ENCODE measurements around the gene P3H3.
"Not testable (repeated sequence)": the region's sequence is repeated elsewhere in the genome, so short reads cannot be mapped to it uniquely, and the experiment has no call there.

Gene P3H3

DNA sequence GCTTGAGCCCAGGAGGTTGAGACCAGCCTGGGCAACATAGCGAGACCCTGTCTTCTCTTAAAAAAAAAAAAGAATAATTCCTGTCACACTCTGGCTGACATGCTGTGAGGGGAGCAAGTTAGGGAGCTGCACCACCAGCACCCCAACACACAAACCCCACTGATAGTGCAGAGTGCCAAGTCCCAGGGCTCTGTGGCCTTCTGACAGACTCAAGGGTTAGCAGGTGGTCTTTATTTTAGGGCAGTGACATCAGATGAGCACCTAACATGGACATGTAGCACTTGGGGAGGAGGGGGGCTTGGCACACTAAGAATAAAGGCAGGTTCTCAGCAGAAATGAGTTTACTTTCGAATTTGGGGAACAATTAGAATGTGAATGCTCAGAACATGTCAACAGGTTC, 30.6 kb downstream of the P3H3 start:
- DNase-seq (ENCODE audit: low spot score in 2 of 2), result no peak
- no peaks in the 10 kb centered on the region for H3K9me3 Mint-ChIP-seq
- H3K27ac Mint-ChIP-seq, result no peak overlapping the region
- peaks cover 90% of the 10 kb centered on the region for H3K36me3 Mint-ChIP-seq
- H3K4me1 Mint-ChIP-seq, result peaks cover 13% of the 10 kb centered on the region
- H3K4me3 Mint-ChIP-seq, result no peak overlapping the region
- no peak for ATAC-seq

DNA sequence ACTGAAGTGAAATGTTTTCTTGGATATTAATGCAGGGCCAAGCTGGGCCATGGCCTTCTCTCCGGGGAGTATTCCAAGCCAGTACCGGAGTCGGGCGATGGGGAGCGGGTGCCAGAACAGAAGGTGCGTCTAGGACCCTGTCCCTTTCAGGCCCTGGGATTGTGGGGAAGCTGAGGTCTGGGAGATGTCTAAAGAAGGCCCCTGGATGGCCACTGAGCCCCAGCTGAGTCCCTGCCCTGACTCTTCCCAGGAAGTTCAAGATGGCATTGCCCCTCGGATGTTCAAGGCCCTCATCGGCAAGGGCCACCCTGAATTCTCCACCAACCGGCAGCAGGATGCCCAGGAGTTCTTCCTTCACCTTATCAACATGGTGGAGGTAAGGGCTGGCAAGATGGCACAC, 31.9 kb downstream of the P3H3 start:
- Mint-ChIP-seq H3K4me1 (peaks cover 7% of the 10 kb centered on the region), H3K4me3 (no peak overlapping the region), H3K9me3 (no peaks in the 10 kb centered on the region), H3K36me3 (peaks cover 96% of the 10 kb centered on the region), H3K27ac (peak overlapping the region; percentile 29)
- ATAC-seq (no peak), DNase-seq (ENCODE audit: low spot score in 2 of 2) (no peak)

DNA sequence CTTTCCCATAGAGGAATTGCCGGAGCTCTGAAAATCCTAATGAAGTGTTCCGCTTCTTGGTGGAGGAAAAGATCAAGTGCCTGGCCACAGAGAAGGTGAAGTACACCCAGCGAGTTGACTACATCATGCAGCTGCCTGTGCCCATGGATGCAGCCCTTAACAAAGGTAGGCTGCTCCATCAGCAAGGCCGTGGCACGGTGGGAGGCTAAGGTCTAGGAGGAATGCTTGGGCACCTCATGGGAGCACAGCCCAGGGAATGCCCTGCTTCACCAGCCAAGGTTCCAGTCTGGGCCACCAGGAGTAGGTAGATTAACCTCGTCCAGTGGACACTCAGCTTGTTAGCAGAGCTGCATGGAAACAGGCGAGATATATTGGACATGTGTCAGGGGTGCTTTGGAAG, 32.7 kb downstream of the P3H3 start:
- peaks cover 100% of the 10 kb centered on the region for H3K36me3 Mint-ChIP-seq
- no peak for ATAC-seq
- no peaks in the 10 kb centered on the region for H3K9me3 Mint-ChIP-seq
- H3K4me3 Mint-ChIP-seq, result no peak overlapping the region
- H3K27ac Mint-ChIP-seq, result peak overlapping the region; percentile 29
- no peak for DNase-seq (ENCODE audit: low spot score in 2 of 2)
- peaks cover 7% of the 10 kb centered on the region for H3K4me1 Mint-ChIP-seq

DNA sequence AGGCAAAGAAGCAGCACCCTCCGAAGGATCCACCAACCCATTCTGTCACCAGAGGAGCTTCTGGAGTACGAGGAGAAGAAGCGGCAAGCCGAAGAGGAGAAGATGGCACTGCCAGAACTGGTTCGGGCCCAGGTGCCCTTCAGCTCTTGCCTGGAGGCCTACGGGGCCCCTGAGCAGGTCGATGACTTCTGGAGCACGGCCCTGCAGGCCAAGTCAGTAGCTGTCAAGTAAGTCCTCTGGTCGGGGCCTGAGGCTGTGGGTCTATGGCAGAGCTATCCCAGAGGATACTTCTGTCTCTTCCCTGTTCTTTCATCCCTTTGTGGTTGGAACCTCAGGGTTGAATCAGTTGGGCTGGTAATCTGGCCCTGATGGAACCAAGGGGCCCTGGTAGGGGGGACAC, 33.2 kb downstream of the P3H3 start:
- no peak overlapping the region for H3K4me3 Mint-ChIP-seq
- ATAC-seq (no peak), DNase-seq (ENCODE audit: low spot score in 2 of 2) (no peak)
- no peaks in the 10 kb centered on the region for H3K9me3 Mint-ChIP-seq
- H3K27ac Mint-ChIP-seq, result no peak overlapping the region
- H3K36me3 Mint-ChIP-seq, result peaks cover 100% of the 10 kb centered on the region
- H3K4me1 Mint-ChIP-seq, result peaks cover 7% of the 10 kb centered on the region

DNA sequence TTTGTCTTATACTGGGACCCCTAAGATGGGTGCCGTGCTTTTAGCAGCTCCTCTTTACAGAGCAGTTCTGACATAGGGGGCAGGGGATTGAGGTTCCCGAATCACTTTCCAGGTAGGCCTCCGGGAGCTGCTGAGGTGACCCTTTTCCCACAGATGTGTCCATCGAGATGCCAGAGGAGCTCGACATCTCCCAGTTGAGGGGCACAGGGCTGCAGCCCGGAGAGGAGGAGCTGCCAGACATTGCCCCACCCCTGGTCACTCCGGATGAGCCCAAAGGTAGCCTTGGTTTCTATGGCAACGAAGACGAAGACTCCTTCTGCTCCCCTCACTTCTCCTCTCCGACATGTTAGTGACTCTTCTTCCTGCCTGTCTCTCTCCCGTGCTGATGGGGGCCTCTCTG, 34.8 kb downstream of the P3H3 start:
- DNase-seq (ENCODE audit: low spot score in 2 of 2) (no peak), ATAC-seq (no peak)
- Mint-ChIP-seq H3K4me1 (peaks cover 5% of the 10 kb centered on the region), H3K36me3 (peaks cover 100% of the 10 kb centered on the region), H3K9me3 (no peaks in the 10 kb centered on the region), H3K27ac (no peak overlapping the region), H3K4me3 (no peak overlapping the region)

DNA sequence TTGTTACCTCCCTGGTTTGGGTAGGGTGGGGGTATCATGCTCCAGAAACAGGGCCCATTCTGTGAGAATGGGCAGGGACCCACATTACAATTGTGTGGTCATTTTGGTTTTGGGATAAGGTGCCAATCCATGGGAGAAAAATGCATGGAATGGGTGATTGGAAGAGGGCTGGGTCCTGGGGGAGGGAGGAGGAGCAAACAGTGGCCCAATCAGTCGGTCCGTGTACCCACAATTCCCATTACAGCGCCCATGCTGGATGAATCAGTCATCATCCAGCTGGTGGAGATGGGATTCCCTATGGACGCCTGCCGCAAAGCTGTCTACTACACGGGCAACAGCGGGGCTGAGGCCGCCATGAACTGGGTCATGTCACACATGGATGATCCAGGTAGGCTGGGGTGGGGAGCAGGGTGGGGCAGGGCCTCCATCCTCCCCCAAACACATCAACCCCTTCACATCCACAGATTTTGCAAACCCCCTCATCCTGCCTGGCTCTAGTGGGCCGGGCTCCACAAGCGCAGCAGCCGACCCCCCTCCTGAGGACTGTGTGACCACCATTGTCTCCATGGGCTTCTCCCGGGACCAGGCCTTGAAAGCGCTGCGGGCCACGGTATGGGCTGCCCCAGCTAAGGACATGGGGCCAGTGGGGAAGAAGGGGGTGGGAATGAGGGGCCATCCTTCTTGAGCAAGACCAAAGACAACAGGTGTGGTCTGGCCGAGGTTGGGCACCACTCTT, 35.5 kb downstream of the P3H3 start:
- H3K4me3 Mint-ChIP-seq, result no peak overlapping the region

DNA sequence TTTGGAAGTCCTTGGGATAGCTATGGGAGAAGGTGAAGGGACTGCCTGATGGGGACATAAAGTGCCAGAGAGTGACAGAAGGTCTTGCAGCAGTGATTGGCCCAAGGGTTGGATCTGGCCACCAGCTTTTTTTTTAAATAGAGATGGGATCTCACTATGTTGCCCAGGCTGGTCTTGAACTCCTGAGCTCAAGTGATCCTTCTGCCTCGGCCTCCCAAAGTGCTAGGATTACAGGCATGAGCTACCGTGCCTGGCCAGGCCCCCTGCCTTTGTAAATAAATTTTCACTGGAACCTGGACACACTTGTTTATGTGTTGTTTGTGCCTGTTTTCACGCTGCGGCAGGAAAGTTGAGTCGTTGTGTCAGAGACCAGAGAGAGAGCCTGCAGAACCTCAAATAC, 37.1 kb downstream of the P3H3 start:
- H3K4me3 Mint-ChIP-seq, result peak overlapping the region; percentile 91
- not testable (repeated sequence) for ATAC-seq; H3K9me3 Mint-ChIP-seq; DNase-seq (ENCODE audit: low spot score in 2 of 2)
- H3K36me3 Mint-ChIP-seq, result peaks cover 100% of the 10 kb centered on the region
- peaks cover 28% of the 10 kb centered on the region for H3K4me1 Mint-ChIP-seq
- peak overlapping the region; percentile 70 for H3K27ac Mint-ChIP-seq

More for the DNA sequence above, 35.5 kb downstream of the P3H3 start:
- DNase-seq (ENCODE audit: low spot score in 2 of 2), result no peak
- peaks cover 12% of the 10 kb centered on the region for H3K4me1 Mint-ChIP-seq
- peaks cover 100% of the 10 kb centered on the region for H3K36me3 Mint-ChIP-seq
- no peaks in the 10 kb centered on the region for H3K9me3 Mint-ChIP-seq
- no peak overlapping the region for H3K27ac Mint-ChIP-seq
- no peak for ATAC-seq

DNA sequence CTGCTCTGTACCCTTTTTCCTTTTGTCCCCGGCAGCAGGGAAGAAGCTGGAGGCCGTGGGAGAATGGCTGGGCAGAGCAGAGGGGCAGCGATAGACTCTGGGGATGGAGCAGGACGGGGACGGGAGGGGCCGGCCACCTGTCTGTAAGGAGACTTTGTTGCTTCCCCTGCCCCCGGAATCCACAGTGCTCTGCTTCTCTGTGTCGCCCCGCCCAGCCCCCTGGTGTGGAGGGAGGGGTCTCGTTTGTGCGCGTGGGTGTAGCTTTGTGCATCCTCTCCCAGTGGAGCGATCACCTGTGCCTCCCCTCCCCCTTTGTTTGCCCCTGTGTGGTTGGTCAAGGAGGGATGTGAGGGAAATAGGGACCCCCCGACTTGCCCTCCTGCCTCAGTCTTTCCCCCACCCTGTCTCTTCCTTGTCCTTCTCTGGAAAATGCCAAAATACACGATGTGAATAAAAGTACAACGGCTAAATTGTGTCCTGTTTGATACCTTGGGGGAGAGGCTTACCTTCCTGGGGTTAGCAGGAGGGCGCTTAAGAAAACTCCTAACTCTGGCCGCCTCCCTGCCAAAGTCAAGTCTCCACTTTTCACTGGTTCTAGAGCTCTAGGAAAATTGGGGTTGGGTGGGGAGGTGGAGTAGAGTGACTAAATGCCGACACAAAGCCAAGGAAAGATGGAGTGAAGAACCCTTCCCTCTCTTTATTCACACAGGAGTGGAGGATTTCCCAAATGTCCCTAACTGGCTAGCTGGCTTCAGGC, 38.1 kb downstream of the P3H3 start:
- ATAC-seq (no peak), DNase-seq (ENCODE audit: low spot score in 2 of 2) (no peak)
- Mint-ChIP-seq H3K36me3 (peaks cover 100% of the 10 kb centered on the region), H3K4me1 (peaks cover 38% of the 10 kb centered on the region), H3K27ac (peak overlapping the region; percentile 98), H3K4me3 (peak overlapping the region; percentile 91), H3K9me3 (no peaks in the 10 kb centered on the region)

DNA sequence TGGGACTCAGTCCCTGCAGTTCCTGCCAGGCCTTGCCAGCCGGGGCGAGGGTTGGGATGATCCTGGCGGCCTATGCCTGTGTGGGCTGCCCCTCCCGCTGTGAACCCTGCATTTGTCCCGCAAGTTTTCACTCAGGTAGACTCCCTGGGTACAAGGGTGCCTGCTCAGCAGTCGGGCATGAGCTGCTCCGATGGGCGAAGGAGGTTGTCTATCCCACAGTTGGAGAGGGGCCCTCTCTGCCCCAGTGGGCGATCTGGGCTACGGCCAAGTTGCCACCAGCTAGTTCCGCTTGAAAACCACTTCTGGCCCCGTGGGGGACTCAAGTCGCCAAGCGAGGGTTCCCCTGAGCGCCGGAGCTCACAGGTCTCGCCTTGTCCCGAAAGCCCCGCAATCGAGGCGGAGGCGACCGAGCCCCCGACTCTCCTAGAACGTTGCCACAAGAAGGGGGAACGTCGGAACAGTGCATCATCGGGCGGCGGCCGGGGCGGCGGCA, 38.8 kb downstream of the P3H3 start:
- Mint-ChIP-seq H3K9me3 (no peaks in the 10 kb centered on the region), H3K27ac (peak overlapping the region; percentile 98), H3K4me3 (peak overlapping the region; percentile 91), H3K36me3 (peaks cover 100% of the 10 kb centered on the region), H3K4me1 (peaks cover 44% of the 10 kb centered on the region)
- no peak for DNase-seq (ENCODE audit: low spot score in 2 of 2)
- peak; percentile 1 for ATAC-seq

DNA sequence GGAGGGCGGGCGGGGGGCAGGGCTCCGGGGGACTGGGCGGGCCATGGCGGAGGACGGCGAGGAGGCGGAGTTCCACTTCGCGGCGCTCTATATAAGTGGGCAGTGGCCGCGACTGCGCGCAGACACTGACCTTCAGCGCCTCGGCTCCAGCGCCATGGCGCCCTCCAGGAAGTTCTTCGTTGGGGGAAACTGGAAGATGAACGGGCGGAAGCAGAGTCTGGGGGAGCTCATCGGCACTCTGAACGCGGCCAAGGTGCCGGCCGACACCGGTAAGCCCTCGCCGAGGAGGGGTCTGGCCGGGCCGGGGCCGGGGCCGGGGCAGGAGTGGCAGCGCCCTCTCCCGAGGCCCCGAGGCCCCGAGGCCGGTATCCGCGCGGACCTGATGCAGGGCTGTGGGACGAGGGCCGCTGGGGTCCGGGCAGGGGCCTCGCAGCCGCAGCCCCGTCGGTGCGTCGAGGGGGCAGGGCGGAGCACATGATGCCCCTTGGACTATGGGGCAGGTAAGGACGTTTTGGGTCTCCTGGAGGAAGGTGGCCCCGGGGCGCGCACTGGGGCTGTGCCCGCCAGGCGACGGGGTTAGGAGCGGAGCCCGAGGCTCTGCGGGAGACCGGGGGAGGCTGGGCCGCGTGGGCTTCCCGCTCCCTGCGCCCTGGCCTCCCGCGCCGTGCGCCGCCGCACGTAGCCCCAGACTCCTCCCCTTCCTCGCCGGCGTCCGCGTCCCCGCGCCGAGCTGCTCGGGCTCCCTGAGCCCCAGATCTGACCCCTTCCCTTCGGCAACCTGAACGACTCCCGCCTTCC, 39.4 kb downstream of the P3H3 start, which contains the start of gene TPI1:
Gene TPI1, plus strand, starts transcription at position 119 of the 798 bp plus-strand sequence. Its CDS starts 36 bp downstream, at position 155.
- Mint-ChIP-seq H3K36me3 (peaks cover 100% of the 10 kb centered on the region), H3K9me3 (no peaks in the 10 kb centered on the region), H3K27ac (peak within 1 kb of the TSS; percentile 98), H3K4me3 (peak within 1 kb of the TSS; percentile 91), H3K4me1 (peaks cover 51% of the 10 kb centered on the region)
- DNase-seq (ENCODE audit: low spot score in 2 of 2) (peak; percentile 80 to 89), ATAC-seq (peak; percentile 75)

DNA sequence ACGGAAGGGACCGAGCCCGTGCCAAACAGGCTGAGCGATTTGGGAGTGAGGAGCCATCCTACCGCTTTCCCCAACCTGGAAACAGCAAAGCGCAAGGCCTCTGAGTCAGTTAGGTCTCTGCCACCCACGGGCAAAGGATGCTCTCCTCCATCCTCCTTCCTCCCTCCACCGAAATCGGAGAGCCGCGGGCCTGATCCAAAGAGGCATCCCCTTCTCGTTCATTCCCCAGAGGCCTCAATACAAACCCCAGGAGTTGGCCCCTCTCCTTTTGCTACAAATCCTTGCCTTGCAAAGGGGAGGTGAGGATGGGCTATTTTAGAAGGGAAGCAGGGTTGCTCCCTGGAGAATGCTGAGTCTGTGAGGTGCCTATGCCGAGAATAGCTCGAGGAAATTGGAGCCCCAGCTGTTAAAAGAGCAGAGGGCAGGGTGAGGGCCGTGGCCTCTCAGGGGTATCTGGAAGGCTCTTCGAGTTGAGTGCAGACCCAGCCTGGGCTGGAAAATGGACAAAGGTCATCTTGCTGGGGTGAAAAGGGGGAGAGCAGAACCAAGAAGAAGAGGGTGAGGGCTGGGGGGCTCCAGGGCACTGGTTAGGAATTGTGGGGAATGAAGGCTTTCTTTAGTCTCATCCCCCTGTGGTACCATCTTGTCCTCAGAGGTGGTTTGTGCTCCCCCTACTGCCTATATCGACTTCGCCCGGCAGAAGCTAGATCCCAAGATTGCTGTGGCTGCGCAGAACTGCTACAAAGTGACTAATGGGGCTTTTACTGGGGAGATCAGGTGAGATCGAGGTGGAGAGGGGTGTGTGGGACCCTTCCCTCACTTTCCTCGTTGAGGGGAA, 40.2 kb downstream of the P3H3 start:
- ATAC-seq, result peak; percentile 0

DNA sequence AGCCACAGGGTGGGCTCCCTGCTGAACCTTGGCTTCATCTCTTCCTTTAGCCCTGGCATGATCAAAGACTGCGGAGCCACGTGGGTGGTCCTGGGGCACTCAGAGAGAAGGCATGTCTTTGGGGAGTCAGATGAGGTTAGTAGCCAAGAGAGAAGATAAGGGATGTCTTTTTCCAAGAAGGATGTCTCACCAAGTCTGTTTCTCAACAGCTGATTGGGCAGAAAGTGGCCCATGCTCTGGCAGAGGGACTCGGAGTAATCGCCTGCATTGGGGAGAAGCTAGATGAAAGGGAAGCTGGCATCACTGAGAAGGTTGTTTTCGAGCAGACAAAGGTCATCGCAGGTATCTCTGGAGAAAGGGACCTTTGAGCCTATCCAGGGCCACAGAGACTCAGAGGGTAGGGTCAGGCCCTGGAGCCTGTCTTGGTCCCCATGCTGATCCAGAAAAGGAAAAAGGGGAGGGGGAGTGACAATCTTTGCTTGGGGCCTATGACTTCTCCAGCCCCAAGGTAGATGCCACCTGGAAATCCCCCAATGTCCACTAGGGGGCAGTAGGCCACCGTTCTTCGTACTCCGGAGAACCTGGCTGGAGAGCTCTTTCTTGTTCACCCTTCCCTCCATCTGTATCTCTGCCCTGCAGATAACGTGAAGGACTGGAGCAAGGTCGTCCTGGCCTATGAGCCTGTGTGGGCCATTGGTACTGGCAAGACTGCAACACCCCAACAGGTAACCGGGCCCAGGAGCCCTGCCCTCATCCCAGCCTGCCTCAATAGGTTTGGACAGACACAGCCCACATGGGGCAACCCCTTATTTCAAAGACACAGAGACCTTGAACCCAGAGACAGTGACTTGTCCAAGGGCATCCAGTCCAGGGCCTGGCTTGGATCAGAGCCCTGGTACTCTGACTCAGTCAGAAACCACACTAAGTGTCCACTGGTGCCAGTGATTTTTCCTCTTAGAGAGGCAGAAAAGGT, 41.1 kb downstream of the P3H3 start:
- H3K36me3 Mint-ChIP-seq, result peaks cover 100% of the 10 kb centered on the region
- DNase-seq (ENCODE audit: low spot score in 2 of 2) (peak; percentile 73 to 91), ATAC-seq (no peak)
- H3K4me3 Mint-ChIP-seq, result peak overlapping the region; percentile 91
- H3K9me3 Mint-ChIP-seq, result no peaks in the 10 kb centered on the region
- H3K27ac Mint-ChIP-seq, result peak overlapping the region; percentile 98
- H3K4me1 Mint-ChIP-seq, result peaks cover 61% of the 10 kb centered on the region

More for the DNA sequence above, 40.2 kb downstream of the P3H3 start:
- peak overlapping the region; percentile 91 for H3K4me3 Mint-ChIP-seq
- peaks cover 100% of the 10 kb centered on the region for H3K36me3 Mint-ChIP-seq
- peak overlapping the region; percentile 98 for H3K27ac Mint-ChIP-seq
- no peak for DNase-seq (ENCODE audit: low spot score in 2 of 2)
- H3K9me3 Mint-ChIP-seq, result no peaks in the 10 kb centered on the region
- peaks cover 56% of the 10 kb centered on the region for H3K4me1 Mint-ChIP-seq

DNA sequence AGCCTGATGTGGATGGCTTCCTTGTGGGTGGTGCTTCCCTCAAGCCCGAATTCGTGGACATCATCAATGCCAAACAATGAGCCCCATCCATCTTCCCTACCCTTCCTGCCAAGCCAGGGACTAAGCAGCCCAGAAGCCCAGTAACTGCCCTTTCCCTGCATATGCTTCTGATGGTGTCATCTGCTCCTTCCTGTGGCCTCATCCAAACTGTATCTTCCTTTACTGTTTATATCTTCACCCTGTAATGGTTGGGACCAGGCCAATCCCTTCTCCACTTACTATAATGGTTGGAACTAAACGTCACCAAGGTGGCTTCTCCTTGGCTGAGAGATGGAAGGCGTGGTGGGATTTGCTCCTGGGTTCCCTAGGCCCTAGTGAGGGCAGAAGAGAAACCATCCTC, 42.1 kb downstream of the P3H3 start:
- not testable (repeated sequence) for H3K9me3 Mint-ChIP-seq; ATAC-seq; DNase-seq (ENCODE audit: low spot score in 2 of 2)
- peak overlapping the region; percentile 91 for H3K4me3 Mint-ChIP-seq
- peak overlapping the region; percentile 98 for H3K27ac Mint-ChIP-seq
- H3K36me3 Mint-ChIP-seq, result peaks cover 100% of the 10 kb centered on the region
- H3K4me1 Mint-ChIP-seq, result peaks cover 61% of the 10 kb centered on the region
